LNCaP clone FGC (cell line): Measurements from ENCODE around the gene RASSF5.

Source experiments
- DNase-seq: peaks from one replicate; pipeline ENCODE4 v3.0.0-alpha.2; 2011; ENCODE audit warnings: low read depth
- H3K4me3 ChIP-seq: 2 replicates; pipeline ENCODE4 v1.5.1; 2011; ENCODE audit warnings: mild to moderate bottlenecking, low read depth, low read length, control low read depth
- TF ChIP-seq, protein P1 (sequence below): IDR thresholded peaks from 2 replicates; pipeline ENCODE4 v1.5.1; 2012; ENCODE audit warnings: mild to moderate bottlenecking; ENCODE audit not compliant: control insufficient read depth, insufficient read depth; ENCODE audit errors: extremely low read depth

Gene RASSF5

DNA sequence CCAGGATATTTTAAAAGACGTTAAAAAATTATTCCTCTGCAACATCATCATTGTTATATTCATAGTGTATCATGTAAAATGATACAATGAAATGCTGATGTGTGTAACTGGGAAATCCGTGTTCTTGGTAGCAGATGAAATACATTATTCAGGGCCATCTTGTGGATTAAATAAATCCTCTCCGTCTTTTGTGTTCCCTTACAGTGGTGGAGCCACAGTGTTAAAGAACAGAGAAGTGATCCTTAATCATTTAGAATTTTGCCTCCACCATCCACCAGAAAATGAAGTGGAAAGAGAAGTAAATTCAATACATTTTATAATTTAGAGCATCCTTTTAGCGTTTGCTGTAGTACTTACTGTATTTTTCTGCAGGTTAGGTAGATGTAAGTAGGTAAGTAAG is 129.3 kb downstream of the RASSF5 start:
- TF ChIP-seq, protein P1, sequence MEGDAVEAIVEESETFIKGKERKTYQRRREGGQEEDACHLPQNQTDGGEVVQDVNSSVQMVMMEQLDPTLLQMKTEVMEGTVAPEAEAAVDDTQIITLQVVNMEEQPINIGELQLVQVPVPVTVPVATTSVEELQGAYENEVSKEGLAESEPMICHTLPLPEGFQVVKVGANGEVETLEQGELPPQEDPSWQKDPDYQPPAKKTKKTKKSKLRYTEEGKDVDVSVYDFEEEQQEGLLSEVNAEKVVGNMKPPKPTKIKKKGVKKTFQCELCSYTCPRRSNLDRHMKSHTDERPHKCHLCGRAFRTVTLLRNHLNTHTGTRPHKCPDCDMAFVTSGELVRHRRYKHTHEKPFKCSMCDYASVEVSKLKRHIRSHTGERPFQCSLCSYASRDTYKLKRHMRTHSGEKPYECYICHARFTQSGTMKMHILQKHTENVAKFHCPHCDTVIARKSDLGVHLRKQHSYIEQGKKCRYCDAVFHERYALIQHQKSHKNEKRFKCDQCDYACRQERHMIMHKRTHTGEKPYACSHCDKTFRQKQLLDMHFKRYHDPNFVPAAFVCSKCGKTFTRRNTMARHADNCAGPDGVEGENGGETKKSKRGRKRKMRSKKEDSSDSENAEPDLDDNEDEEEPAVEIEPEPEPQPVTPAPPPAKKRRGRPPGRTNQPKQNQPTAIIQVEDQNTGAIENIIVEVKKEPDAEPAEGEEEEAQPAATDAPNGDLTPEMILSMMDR, result no peak
- DNase-seq, result no peak
- no peak overlapping the region for H3K4me3 ChIP-seq

DNA sequence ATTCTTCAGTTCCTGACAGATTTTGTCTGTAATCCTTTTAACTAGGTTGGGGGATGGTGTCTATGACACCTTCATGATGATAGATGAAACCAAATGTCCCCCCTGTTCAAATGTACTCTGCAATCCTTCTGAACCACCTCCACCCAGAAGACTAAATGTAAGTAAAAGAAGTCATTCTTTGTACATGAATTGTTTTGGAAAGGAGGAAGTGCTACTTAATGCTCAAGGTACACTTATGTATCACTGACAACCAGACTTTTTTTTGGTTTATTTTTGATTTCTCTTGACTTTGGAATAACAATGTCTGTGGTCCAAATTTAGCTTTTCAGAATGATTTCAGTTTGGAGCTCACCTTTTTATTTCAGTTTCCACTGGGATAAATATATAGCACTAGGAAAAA is 130.3 kb downstream of the RASSF5 start:
- no peak overlapping the region for H3K4me3 ChIP-seq
- DNase-seq, result no peak
- TF ChIP-seq, protein P1, result no peak
